Endothelial cell of umbilical vein (primary cell): ENCODE data around the gene LITAFD. TPM values are rescaled to one million over a fixed set of nuclear protein-coding genes. Genes with fewer than 3 reads are reported as not detected.

ENCODE experiments used
- BruUV-seq: library from RNA; stranded (reverse); fragments of 400-500 nt; replicated peaks from 2 replicates; lab custom pipeline; 2021; lab: Mats Ljungman, UMichigan
- CTCF ChIA-PET: fragments of 300-600, 350-600 bp; sonication (Branson Sonifier 250); formaldehyde crosslinking; loops from one replicate; lab custom pipeline; 2021; ENCODE audit warnings: antibody characterized with exemption, inconsistent platforms; lab: Charles Lee
- POLR2A ChIA-PET: fragments of 300-600, 350-600 bp; sonication (Branson Sonifier 250); formaldehyde crosslinking; loops from one replicate; lab custom pipeline; 2021; ENCODE audit warnings: antibody characterized with exemption, inconsistent platforms; lab: Charles Lee
- DNase-seq: peaks from one replicate; pipeline ENCODE4 v3.0.0-alpha.2; 2011; ENCODE audit warnings: low read depth, low spot score
- FAIRE-seq: peaks from 2 replicates; lab custom pipeline; 2011; peaks lifted over from hg19 to GRCh38; lab: Jason Lieb, UNC
- H2AFZ ChIP-seq: 2 replicates; pipeline ENCODE4 v1.6.0; 2012; ENCODE audit warnings: low read depth, low read length, control low read depth, inconsistent platforms
- H3K27ac ChIP-seq: 2 replicates; pipeline ENCODE4 v1.5.1; 2011; ENCODE audit warnings: low read depth, mild to moderate bottlenecking, control low read depth, low read length, moderate library complexity; ENCODE audit not compliant: insufficient read depth
- H3K27me3 ChIP-seq, 2 experiments: 2 replicates each; pipeline versions ENCODE4 v1.6.0 to v1.6.1; 2011; ENCODE audit warnings: low read length in 2 of 2, mixed read lengths in 1 of 2; ENCODE audit not compliant: control insufficient read depth in 2 of 2, insufficient read depth in 2 of 2
- H3K36me3 ChIP-seq, 2 experiments: 2 replicates in 1 of 2; 3 replicates in 1 of 2; pipeline ENCODE4 v1.5.1; 2011; ENCODE audit warnings: low read length in 2 of 2, mild to moderate bottlenecking in 1 of 2, moderate library complexity in 1 of 2; ENCODE audit not compliant: control insufficient read depth in 2 of 2, insufficient read depth in 2 of 2; ENCODE audit errors: extremely low read depth in 1 of 2
- H3K4me1 ChIP-seq: 3 replicates; pipeline ENCODE4 v1.5.1; 2011; ENCODE audit warnings: mild to moderate bottlenecking, low read length; ENCODE audit not compliant: control insufficient read depth, insufficient read depth; ENCODE audit errors: extremely low read depth
- H3K4me2 ChIP-seq: 2 replicates; pipeline ENCODE4 v1.6.1; 2011; ENCODE audit warnings: low read length, control low read depth, mixed read lengths; ENCODE audit not compliant: insufficient read depth
- H3K4me3 ChIP-seq, 3 experiments: fragments of 200-600 bp in 1 of 3; sonication (generic), shearing (Covaris generic) in 1 of 3; replicated peaks in 1 of 3; 2 replicates each; pipeline ENCODE4 v1.5.1; 2011 to 2016; ENCODE audit warnings: control low read depth in 3 of 3, low read length in 3 of 3, mild to moderate bottlenecking in 2 of 3, inconsistent platforms in 1 of 3, low read depth in 1 of 3, moderate library complexity in 1 of 3; ENCODE audit not compliant: insufficient read depth in 1 of 3
- H3K79me2 ChIP-seq: 2 replicates; pipeline ENCODE4 v1.6.0; 2012; ENCODE audit warnings: low read length, inconsistent platforms; ENCODE audit not compliant: control insufficient read depth, insufficient read depth
- H3K9ac ChIP-seq: replicated peaks from 2 replicates; pipeline ENCODE3; 2011; ENCODE audit warnings: low read length, control low read depth; ENCODE audit not compliant: insufficient read depth; ENCODE audit errors: extremely low read depth
- H3K9me1 ChIP-seq: replicated peaks from 3 replicates; pipeline ENCODE4 v1.6.0; 2011; ENCODE audit warnings: mild to moderate bottlenecking, low read length; ENCODE audit not compliant: control insufficient read depth, insufficient read depth; ENCODE audit errors: extremely low read depth
- H3K9me3 ChIP-seq: replicated peaks from 2 replicates; pipeline ENCODE4 v1.5.1; 2012; ENCODE audit warnings: low read length, inconsistent platforms; ENCODE audit not compliant: control insufficient read depth, insufficient read depth
- H4K20me1 ChIP-seq: replicated peaks from 2 replicates; pipeline ENCODE3; 2011; ENCODE audit warnings: mild to moderate bottlenecking, low read length; ENCODE audit not compliant: control insufficient read depth, insufficient read depth; ENCODE audit errors: extremely low read depth
- EZH2 ChIP-seq: IDR thresholded peaks from 2 replicates; pipeline ENCODE4 v1.6.1; 2012; ENCODE audit warnings: borderline replicate concordance, low read depth, mild to moderate bottlenecking, moderate library complexity, low read length, inconsistent platforms; ENCODE audit not compliant: severe bottlenecking
- FOS ChIP-seq: IDR thresholded peaks from 2 replicates; pipeline ENCODE4 v1.6.1; 2011; ENCODE audit warnings: mild to moderate bottlenecking, low read length, moderate library complexity, borderline replicate concordance; ENCODE audit not compliant: insufficient read depth
- GATA2 ChIP-seq: IDR thresholded peaks from 2 replicates; pipeline ENCODE4 v1.7.0; 2011; ENCODE audit warnings: low read depth, mild to moderate bottlenecking, moderate library complexity, mixed read lengths, low read length; ENCODE audit not compliant: insufficient read length, insufficient read depth
- JUN ChIP-seq: IDR thresholded peaks from 2 replicates; pipeline ENCODE4 v1.6.1; 2011; ENCODE audit warnings: borderline replicate concordance, low read depth; ENCODE audit not compliant: insufficient read length, insufficient read depth
- MYC ChIP-seq: IDR thresholded peaks from one replicate; pipeline ENCODE4 v1.6.1; 2011; ENCODE audit warnings: mild to moderate bottlenecking, low read depth, low read length
- POLR2A ChIP-seq: IDR thresholded peaks from 2 replicates; pipeline ENCODE4 v1.6.1; 2012; ENCODE audit warnings: low read depth, mild to moderate bottlenecking, control low read depth, low read length
- POLR2AphosphoS5 ChIP-seq: IDR thresholded peaks from 2 replicates; pipeline ENCODE4 v1.6.1; 2012; ENCODE audit warnings: low read depth, mild to moderate bottlenecking, control low read depth, low read length, moderate library complexity; ENCODE audit not compliant: insufficient read depth
- dilution Hi-C: fragments of 300-500 bp; cut with MboI; formaldehyde crosslinking; loops from one replicate; pipeline ENCODE4 v1.15.0; 2019; ENCODE audit warnings: low sequenced_read_pairs; ENCODE audit not compliant: extremely low pct_ligation_motif_present
- intact Hi-C: fragments of 100-400 bp; cut with micrococcal nuclease; formaldehyde crosslinking; loops from one replicate; pipeline ENCODE4 v1.10.0; 2022
- polyA plus RNA-seq, 4 experiments: library from polyadenylated mRNA; depleted of rRNA in 3 of 4; stranded (reverse) in 3 of 4; unstranded in 1 of 4; fragments of >200 nt; gene quantifications; 2 replicates each; pipeline versions ENCODE4 v1.2.1 to v1.2.3, GENCODE V29; 2011 to 2012; ENCODE audit warnings: missing spikeins in 1 of 4
- total RNA-seq: library from RNA; stranded (reverse); gene quantifications from 2 replicates; pipeline ENCODE4 v1.2.3, GENCODE V29; 2021
- TF ChIP-seq, protein P1 (sequence below), 2 donors: IDR thresholded peaks; 1 replicate in 1 of 2; 2 replicates in 1 of 2; pipeline ENCODE4 v1.5.1; 2011; ENCODE audit warnings: low read length in 2 of 2, mild to moderate bottlenecking in 2 of 2, moderate library complexity in 2 of 2, control low read depth in 1 of 2, inconsistent platforms in 1 of 2, low read depth in 1 of 2; ENCODE audit not compliant: insufficient read depth in 1 of 2; ENCODE audit errors: extremely low read depth in 1 of 2
- TF ChIP-seq, protein P2 (sequence below): IDR thresholded peaks from 2 replicates; pipeline ENCODE4 v1.6.1; 2011; ENCODE audit not compliant: insufficient read depth, insufficient read length

LITAFD gene
- total and polyA plus RNA-seq, 2 donors (not counting 3 experiments of a cell fraction or from before 2014, with no cell fraction given) = not detected

DNA sequence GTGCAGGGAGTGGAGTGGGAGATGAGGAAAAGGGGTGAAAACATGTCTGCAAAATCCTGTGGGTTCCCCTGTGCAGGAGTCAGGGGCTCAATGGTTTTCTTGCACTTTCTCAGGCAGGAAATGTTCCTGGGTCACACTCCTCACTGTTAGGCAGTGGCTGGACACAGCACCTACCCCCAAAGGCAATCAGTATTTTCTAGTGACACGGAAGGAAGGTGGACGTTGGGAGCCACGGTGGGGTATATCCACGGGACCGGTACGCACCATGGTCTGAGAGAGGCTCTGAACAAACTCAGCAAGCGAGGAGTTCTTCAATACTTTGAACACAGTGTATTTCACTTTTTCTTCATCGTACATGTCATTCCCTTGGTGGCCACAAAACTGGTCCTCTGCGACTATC is 20.9 kb downstream of the LITAFD start:
- Histone ChIP-seq H3K9me1 (no peaks in the 10 kb centered on the region), H2AFZ (no peak overlapping the region), H3K79me2 (peaks cover 3% of the 10 kb centered on the region), H3K36me3 (peaks cover 45 to 57% of the 10 kb centered on the region in 2 experiments), H3K4me3 (no peak overlapping the region), H3K27ac (no peak overlapping the region), H3K4me2 (no peak overlapping the region), H4K20me1 (no peaks in the 10 kb centered on the region), H3K9ac (no peak overlapping the region), H3K9me3 (no peaks in the 10 kb centered on the region), H3K27me3 (no peaks in the 10 kb centered on the region), H3K4me1 (no peaks in the 10 kb centered on the region)
- CTCF ChIA-PET = no interaction called here
- FAIRE-seq (no peak), DNase-seq (no peak)
- BruUV-seq = no TSS peak
- POLR2A ChIA-PET = no interaction called here
- dilution Hi-C loops (no loop called here), intact Hi-C loops (no loop called here)
- TF ChIP-seq POLR2A = no peak
- TF ChIP-seq FOS = no peak
- TF ChIP-seq, protein P1, sequence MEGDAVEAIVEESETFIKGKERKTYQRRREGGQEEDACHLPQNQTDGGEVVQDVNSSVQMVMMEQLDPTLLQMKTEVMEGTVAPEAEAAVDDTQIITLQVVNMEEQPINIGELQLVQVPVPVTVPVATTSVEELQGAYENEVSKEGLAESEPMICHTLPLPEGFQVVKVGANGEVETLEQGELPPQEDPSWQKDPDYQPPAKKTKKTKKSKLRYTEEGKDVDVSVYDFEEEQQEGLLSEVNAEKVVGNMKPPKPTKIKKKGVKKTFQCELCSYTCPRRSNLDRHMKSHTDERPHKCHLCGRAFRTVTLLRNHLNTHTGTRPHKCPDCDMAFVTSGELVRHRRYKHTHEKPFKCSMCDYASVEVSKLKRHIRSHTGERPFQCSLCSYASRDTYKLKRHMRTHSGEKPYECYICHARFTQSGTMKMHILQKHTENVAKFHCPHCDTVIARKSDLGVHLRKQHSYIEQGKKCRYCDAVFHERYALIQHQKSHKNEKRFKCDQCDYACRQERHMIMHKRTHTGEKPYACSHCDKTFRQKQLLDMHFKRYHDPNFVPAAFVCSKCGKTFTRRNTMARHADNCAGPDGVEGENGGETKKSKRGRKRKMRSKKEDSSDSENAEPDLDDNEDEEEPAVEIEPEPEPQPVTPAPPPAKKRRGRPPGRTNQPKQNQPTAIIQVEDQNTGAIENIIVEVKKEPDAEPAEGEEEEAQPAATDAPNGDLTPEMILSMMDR (IDR thresholded peaks at IDR 0.05; ENCODE audit: extremely low read depth in 1 of 2, insufficient read depth in 1 of 2, low read depth in 1 of 2, low read length in 2 of 2) = no peak
- TF ChIP-seq GATA2 = no peak
- no peak for TF ChIP-seq MYC

DNA sequence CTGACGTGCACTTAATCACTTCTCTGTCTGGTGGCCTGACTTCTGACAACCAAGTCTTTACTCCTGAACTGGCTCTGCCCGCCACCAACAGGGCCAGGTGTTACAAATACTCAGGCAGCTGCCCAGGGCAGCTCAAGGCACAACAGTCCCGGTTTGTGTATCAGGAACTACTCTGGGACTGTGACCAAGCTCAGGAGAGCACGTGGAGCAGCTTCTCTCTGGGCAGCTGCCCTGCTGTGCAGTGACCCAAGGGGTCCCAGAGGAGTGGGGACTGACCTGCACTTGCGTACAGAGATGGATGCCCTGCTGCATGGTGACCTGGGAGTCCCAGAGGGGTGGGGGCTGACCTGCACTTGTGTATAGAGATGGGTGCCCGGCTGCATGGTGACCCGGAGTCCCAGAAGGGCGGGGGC is 21.9 kb downstream of the LITAFD start:
- FAIRE-seq (no peak), DNase-seq (no peak)
- H3K9me3 ChIP-seq = no peaks in the 10 kb centered on the region
- no peak for TF ChIP-seq FOS
- no peak for TF ChIP-seq EZH2
- TF ChIP-seq, protein P1 (IDR thresholded peaks at IDR 0.05; ENCODE audit: extremely low read depth in 1 of 2, insufficient read depth in 1 of 2, low read depth in 1 of 2, low read length in 2 of 2) = no peak
- no peak for TF ChIP-seq MYC
- no peak for TF ChIP-seq JUN
- TF ChIP-seq POLR2AphosphoS5 = no peak
- no peak for TF ChIP-seq POLR2A
- TF ChIP-seq, protein P2, sequence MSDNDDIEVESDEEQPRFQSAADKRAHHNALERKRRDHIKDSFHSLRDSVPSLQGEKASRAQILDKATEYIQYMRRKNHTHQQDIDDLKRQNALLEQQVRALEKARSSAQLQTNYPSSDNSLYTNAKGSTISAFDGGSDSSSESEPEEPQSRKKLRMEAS = no peak
- TF ChIP-seq GATA2 = no peak
- no peak overlapping the region for H3K4me2 ChIP-seq
- dilution Hi-C loops (no loop called here), intact Hi-C loops (no loop called here)
- ChIA-PET POLR2A (no interaction called here), CTCF (interaction anchor here (0.9 to 1.1 kb wide), 3 partner anchors 105 to 235 kb away, joined by 3 to 6 read pairs (median 4); no protein-coding TSS in a partner anchor)
- H3K9me1 ChIP-seq = no peaks in the 10 kb centered on the region
- no peaks in the 10 kb centered on the region for H3K4me1 ChIP-seq
- no TSS peak for BruUV-seq
- no peak overlapping the region for H2AFZ ChIP-seq
- H3K36me3 ChIP-seq = peaks cover 43 to 58% of the 10 kb centered on the region in 2 experiments
- no peak overlapping the region for H3K4me3 ChIP-seq
- H3K27me3 ChIP-seq = no peaks in the 10 kb centered on the region
- peaks cover 3% of the 10 kb centered on the region for H3K79me2 ChIP-seq
- H4K20me1 ChIP-seq = no peaks in the 10 kb centered on the region
- H3K27ac ChIP-seq = no peak overlapping the region
- no peak overlapping the region for H3K9ac ChIP-seq
